AG09309 (cell line): Measurements from ENCODE around the gene TOR1AIP1.
"Not testable (repeated sequence)": the region's sequence is repeated elsewhere in the genome, so short reads cannot be mapped to it uniquely, and the experiment has no call there.

ENCODE experiments used
- DNase-seq: peaks from one replicate; pipeline ENCODE4 v3.0.0-alpha.2; 2010; ENCODE audit warnings: low read depth
- H3K4me3 ChIP-seq: 2 replicates; pipeline ENCODE4 v1.5.1; 2011; ENCODE audit warnings: mild to moderate bottlenecking, low read depth, low read length, moderate library complexity; ENCODE audit not compliant: control insufficient read depth
- CTCF ChIP-seq: IDR thresholded peaks from 2 replicates; pipeline ENCODE4 v1.5.1; 2011; ENCODE audit warnings: mild to moderate bottlenecking, low read depth, low read length, inconsistent platforms; ENCODE audit not compliant: insufficient read depth, control insufficient read depth; ENCODE audit errors: missing control alignments

The TOR1AIP1 gene

GRCh38 chr1:179882253-179883039, at the start of gene TOR1AIP1:
Gene TOR1AIP1 (plus strand): TSS chr1:179882285. CDS start chr1:179882503, 218 bp downstream.
- DNase-seq = peak; percentile 90
- TF ChIP-seq CTCF = peak; percentile 40
- H3K4me3 ChIP-seq = peak within 1 kb of the TSS; percentile 69

- H3K4me3 ChIP-seq, DNase-seq: not testable (repeated sequence)
These were observed 45.2 kb upstream of the TOR1AIP1 start for GRCh38 chr1:179836686-179837445.

- no peak for DNase-seq
- no peak overlapping the region for H3K4me3 ChIP-seq
- no peak for TF ChIP-seq CTCF
These were observed 42.0 kb upstream of the TOR1AIP1 start for GRCh38 chr1:179840107-179840506.

- DNase-seq = no peak
- TF ChIP-seq CTCF = no peak
- no peak overlapping the region for H3K4me3 ChIP-seq
These were observed 33.9 kb upstream of the TOR1AIP1 start for GRCh38 chr1:179848233-179848632.

GRCh38 chr1:179853102-179853501, 29.0 kb upstream of the TOR1AIP1 start:
- TF ChIP-seq CTCF = no peak

GRCh38 chr1:179855831-179856230, 26.3 kb upstream of the TOR1AIP1 start:
- H3K4me3 ChIP-seq, DNase-seq: not testable (repeated sequence)

More at GRCh38 chr1:179853102-179853501, 29.0 kb upstream of the TOR1AIP1 start:
- no peak for DNase-seq
- H3K4me3 ChIP-seq = no peak overlapping the region

GRCh38 chr1:179856296-179856695, 25.8 kb upstream of the TOR1AIP1 start:
- no peak overlapping the region for H3K4me3 ChIP-seq
- no peak for TF ChIP-seq CTCF
- DNase-seq = no peak

GRCh38 chr1:179857009-179857408, 25.1 kb upstream of the TOR1AIP1 start:
- no peak for TF ChIP-seq CTCF
- H3K4me3 ChIP-seq = no peak overlapping the region
- DNase-seq = no peak
